Stimulated activated CD4-positive, alpha-beta T cell treated with anti-CD3 and anti-CD28 coated beads, TNF-alpha, amount 100 ng/mL, for 1 hour (primary cell): ENCODE measurements around the gene SKA2.
"Not testable (repeated sequence)": the region's sequence is repeated elsewhere in the genome, so short reads cannot be mapped to it uniquely, and the experiment has no call there.

ENCODE experiments used
- DNase-seq, 3 donors: peaks; one replicate each; pipeline ENCODE4 v3.0.0-alpha.2; 2020; ENCODE audit warnings: low read depth in 3 of 3, low spot score in 1 of 3

SKA2 gene, protein sequence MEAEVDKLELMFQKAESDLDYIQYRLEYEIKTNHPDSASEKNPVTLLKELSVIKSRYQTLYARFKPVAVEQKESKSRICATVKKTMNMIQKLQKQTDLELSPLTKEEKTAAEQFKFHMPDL

DNA sequence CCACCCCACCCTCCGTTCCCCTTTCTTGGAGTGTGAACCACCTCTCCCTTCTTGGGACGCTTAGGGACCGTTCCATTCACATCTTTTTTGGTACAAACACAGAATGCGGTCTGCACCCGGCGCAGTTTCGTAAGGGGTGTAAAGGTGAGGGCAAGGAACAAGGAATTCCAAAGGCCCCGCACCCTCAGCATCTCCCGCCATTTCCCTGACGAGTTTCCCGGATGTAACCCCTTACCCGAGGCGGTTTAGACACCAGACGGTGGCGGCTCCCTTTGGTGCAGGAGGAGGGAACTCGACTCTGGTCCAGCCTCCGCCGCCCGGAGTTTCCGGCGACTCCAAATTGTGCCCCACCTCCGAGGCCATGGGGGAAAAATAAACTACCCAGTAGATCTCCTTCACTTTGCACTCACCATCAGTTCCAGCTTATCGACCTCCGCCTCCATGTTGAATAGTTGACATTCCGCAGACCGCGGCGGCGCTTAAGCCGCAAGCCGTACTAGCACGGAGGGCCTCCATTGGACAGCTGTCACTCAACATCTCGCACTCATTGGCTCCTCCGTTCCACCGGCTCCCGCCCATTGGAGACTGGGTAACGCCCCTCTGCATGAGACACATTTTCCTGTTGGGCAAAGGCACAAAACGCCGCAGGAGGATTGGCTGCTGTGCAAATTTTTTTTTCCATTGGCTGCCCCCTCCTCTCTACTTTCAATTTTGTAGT lies at the start of gene SKA2:
SKA2 (minus strand) TSS at position 466 of the 718 bp plus-strand sequence; CDS start at position 443, 23 bp downstream.
- peak; percentile 84 to 94 (median 94) for DNase-seq

DNA sequence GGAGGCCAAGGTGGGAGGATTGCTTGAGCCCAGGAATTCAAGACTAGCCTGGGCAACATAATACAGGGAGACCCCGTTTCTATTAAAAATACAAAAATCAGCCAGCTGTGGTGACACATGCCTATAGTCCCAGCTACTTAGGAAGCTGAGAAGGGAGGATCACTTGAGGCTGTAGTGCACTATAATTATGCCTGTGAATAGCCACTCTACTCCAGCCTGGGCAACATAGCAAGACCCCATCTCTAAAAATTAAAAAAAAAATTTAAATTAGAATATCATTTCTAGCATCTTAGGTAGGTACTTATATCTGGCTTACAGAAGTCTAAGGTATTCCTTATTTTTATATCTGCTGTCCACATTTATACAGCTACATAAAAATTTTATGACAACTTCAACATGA lies 47.3 kb upstream of the SKA2 start:
- no peak for DNase-seq

DNA sequence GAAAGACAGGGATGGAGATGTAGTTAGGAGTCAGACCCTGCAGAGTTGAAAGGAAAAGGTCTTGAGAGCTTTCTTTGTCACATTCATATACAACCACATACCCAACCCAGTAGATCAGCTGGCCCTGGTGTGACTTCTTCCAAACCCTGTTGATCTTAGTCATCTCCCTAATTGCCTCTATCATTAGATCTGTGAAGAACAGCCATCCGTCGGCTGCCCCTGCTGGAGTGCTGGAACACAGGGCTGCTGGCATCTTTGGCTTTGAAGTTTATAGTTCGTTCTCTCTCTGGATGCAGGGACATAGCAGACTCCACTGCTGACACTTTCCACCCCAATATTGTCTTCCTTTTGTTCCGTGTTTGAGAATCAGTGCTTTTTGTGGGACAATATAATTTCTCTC lies 44.4 kb upstream of the SKA2 start:
- DNase-seq = no peak

DNA sequence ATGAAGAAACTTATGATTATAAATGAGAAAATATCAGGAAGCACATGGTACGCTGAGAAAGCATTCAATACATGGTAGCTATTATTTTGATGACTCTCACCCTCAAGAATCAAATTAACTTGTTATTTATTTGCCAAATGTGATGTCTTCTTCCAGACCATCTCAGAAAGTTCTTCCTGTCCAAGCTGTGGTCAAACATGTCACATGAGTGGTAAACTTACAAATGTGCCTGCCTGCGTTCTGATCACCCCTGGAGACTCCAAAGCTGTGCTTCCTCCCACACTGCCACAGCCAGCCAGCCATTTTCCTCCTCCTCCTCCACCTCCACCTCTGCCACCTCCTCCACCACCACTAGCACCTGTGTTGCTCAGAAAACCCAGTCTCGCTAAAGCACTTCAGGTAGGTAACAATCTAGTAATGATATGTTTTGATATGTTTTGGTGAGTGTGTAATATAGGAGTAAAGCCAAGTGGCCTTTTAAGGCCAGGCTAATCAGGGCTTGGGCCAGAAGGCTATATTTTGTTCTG lies 38.4 kb upstream of the SKA2 start:
- DNase-seq = no peak

DNA sequence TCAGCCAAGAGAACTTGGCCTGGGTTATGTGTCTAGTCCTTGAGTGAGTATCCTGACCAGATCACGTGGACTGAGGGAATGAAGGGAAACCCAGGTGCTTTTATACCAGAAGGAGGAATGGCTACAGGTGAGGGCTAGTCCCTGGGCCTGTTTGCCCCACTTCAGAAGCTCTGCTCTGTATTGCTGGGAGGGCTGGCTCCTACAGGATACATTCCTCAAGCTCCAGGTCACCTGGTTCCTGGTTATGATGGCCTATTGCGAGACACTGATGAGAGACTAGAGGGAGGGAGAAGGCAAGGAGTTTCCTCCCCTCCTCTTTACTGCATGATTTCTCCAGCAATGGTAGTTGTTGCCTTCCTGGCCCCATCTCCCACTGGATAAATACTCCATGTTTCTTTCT lies 35.8 kb upstream of the SKA2 start:
- no peak for DNase-seq

DNA sequence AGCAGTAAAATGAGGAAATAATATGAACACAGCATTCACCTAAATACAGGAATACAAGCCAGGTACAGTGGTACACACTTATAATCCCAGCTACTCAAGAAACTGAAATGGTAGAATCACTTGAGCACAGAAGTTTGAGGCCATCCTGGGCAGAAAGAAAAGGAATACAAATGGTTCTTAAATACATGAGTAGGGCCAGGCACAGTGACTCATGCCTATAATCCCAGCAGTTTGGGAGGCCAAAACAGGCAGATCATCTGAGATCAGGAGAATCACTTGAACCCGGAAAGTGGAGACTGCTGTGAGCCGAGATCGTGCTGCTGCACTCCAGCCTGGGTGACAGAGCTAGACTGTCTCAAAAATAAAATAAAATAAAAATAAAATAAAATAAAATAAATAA lies 31.9 kb upstream of the SKA2 start:
- DNase-seq = no peak

DNA sequence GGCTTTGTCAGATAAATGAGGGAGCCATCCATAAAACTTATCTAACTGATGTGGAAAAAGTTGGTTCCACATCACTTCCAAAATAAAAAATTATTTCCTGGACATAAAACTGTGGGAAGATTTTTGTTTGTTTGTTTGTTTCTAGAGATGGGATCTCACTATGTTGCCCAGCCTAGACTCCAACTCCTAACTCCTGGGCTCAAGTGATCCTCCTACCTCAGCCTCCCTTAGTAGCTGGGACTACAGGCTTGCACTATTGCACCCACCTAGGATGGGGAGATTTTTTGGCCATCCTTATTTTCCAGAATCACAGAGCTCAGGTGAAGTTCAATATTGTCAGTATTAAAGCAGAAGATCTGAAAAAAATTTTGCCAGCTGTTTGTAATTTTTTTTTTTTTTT lies 31.0 kb upstream of the SKA2 start:
- DNase-seq = no peak

DNA sequence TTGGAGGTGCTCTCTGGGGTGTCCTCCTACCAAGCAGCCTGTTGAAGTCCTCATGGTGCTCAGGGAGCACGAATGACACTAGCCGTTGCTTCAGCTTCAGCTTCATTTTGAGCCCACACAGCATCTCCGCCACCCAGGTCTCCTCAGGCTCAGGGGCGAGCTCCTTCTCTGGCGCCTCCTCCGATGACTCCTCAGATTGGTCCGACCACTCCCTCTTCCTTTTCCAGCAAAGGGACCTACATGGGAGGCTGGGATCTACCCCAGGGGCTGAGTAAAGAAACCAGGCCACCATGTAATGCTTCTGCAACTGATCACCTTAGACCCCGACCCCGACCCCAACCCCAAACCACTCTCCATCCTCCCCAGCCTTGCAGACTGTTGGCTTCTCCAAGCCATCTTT lies 26.5 kb upstream of the SKA2 start:
- no peak for DNase-seq

DNA sequence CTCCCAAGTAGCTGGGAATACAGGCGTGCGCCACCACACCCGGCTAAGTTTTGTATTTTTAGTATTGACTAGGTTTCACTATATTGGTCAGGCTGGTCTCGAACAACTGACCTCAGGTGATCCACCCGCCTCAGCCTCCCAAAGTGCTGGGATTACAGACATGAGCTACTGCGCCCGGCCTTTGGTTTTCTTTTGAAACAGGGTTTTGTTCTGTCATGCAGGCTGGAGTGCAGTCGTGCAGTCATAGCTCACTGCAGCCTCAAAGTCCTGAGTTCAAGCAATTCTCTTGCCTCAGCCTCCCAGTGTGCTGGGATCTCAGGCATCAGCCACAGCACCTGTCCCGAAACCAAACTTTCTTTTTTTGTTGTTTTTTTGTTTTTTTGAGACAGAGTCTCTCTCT lies 25.6 kb upstream of the SKA2 start:
- DNase-seq = no peak

DNA sequence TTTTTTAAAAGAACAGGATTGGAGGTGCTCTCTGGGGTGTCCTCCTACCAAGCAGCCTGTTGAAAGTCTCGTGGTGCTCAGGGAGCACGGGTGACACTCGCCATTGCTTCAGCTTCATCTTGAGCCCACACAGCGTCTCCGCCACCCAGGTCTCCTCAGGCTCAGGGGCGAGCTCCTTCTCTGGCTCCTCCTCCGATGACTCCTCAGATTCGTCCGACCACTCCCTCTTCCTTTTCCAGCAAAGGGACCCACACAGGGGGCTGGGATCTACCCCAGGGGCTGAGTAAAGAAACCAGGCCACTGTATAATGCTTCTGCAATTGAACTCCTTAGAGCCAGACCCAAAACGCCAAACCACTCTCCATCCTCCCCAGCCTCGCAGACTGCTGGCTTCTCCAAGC lies 24.6 kb upstream of the SKA2 start:
- not testable (repeated sequence) for DNase-seq

DNA sequence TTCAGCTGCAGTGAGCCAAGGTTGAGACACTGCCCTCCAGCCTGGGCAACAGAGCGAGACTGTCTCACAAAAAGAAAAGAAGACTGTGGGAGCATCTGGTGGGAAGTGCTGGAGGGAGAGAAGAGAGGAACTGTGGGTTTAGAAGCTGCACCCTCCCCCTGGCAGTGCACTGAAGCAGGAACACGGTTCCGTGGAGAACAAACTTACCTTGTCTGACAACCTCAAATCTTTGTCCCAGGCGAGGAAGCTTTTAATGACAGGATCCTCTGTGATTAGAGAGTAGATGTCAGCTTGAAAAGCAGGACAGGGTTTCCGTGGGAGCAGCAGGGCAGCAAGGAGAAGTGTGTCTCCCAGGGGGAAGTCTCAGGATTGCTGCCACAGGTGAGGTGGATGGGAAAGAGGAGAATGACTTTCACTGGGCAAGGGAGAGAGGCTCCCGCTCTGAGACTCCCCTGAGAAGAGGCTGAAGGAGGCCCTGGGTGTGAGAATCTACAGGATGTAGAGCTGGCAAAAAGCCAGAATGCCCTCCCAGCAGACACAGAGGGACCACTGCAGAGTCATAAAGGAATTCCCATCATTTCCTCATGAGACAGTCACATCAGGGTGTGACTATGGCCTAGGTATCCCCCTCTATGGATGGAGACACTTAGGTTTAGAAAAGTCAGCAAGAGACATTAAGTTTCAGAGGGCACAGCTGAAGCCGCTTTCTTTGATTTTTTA lies 23.4 kb upstream of the SKA2 start:
- no peak for DNase-seq

DNA sequence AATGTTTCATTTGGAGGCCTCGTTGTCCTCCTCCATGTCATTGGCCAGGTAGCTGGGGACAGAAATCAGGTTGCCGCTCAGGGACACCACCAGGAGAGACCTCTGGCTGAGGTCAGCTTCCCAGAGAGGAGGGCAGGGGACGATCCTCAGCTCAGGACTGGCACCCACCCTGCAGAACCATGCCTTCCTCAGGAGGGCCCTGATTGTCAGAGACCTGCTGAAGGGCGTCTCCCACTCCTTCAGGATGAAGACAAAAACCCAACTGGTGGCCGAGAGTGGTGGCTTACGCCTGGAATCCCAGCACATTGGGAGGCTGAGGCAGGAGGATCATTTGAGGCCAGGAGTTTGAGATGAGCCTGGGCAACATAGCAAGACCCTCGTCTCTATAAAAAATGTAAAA lies 20.1 kb upstream of the SKA2 start:
- DNase-seq = no peak

DNA sequence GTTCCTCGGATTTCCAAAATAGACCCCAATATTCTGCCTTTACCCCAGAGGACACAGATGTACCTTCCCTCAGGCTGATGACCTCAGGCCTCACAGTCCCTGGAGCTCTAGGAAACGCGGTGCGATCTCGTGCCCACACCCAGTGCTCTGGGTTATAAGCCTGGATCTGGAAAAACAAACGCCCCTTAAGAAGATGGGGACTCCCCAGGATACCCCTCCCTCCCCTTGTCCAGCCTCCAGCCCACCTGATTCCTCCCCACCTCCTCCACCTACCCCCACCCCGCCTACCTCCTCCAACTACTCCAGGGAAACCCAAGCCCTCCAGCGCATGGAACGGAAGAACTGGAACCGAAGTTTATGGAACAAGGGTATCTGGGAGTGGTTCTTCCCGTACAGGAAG lies 19.7 kb upstream of the SKA2 start:
- no peak for DNase-seq

DNA sequence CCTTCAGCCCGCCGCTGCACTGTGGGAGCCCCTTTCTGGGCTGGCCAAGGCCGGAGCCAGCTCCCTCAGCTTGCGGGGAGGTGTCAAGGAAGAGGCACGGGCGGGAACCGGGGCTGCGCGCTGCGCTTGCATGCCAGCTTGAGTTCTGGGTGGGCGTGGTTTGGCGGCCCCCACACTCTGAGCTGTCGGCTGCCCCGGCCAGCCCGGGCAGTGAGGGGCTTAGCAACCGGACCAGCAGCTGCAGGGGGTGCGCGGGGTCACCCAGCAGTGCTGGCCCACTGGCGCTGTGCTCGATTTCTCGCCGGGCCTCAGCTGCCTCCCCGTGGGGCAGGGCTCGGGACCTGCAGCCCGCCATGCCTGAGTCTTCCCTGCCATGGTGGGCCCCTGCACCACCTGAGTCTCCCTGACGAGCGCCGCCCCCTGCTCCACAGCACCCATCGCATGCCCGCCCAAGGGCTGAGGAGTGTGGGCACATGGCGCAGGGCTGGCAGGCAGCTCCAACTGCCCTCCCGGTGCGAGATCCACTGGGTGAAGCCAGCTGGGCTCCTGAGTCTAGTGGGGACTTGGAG lies 17.5 kb upstream of the SKA2 start:
- no peak for DNase-seq

DNA sequence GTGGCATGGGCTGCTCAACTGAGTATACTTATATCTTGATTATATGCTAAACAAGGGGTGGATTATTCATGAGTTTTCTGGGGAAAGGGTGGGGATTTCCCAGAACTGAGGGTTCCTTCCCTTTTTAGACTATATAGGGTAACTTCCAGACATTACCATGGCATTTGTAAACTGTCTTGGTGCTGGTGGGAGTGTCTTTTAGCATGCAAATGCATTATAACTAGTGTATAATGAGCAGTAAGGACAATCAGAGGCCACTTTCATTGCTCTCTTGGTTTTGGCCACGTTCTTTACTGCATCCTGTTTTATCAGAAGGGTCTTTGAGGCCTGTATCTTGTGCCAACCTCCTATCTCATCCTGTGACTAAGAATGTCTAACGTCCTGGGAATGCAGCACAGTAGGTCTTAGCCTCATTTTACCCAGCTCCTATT lies 12.6 kb upstream of the SKA2 start:
- DNase-seq = no peak

DNA sequence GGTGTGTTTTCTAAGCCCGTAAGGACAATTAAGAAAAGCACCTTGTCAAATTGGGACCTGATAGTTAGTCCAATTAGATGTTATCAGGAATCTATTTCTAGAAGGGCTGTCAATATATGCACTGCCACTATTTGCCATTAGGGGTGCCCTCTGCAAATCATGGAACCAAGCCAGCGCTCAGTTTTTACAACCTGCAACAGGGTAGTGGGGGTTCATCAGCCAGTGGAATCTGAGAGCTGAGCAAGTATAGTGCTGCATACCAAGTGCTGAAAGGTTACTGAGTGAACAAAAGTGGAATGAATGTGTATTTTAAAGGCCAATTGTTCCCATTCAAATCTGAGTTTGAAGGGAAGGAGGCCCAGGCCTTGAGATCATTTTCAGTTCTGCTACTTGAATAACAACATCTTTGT lies 11.0 kb upstream of the SKA2 start:
- peak in 2 of 3 donors; percentile 4 to 9 for DNase-seq

DNA sequence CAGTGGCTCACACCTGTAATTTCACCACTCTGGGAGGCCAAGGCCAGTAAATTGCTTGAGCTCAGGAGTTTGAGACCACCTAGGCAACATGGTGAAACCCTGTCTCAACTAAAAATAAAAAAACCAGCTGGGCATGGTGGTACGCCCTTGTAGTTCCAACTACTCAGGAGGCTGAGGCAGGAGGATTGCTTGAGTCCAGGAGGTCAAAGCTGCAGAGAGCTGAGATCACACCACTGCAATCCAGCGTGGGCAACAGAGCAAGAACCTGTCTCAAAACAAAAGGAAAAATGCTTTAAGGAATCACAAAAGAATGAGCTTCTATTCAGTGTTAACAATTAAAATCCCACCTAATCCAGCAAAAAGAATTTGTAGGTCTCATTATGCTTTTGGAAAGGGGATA lies 6.5 kb upstream of the SKA2 start:
- no peak for DNase-seq

DNA sequence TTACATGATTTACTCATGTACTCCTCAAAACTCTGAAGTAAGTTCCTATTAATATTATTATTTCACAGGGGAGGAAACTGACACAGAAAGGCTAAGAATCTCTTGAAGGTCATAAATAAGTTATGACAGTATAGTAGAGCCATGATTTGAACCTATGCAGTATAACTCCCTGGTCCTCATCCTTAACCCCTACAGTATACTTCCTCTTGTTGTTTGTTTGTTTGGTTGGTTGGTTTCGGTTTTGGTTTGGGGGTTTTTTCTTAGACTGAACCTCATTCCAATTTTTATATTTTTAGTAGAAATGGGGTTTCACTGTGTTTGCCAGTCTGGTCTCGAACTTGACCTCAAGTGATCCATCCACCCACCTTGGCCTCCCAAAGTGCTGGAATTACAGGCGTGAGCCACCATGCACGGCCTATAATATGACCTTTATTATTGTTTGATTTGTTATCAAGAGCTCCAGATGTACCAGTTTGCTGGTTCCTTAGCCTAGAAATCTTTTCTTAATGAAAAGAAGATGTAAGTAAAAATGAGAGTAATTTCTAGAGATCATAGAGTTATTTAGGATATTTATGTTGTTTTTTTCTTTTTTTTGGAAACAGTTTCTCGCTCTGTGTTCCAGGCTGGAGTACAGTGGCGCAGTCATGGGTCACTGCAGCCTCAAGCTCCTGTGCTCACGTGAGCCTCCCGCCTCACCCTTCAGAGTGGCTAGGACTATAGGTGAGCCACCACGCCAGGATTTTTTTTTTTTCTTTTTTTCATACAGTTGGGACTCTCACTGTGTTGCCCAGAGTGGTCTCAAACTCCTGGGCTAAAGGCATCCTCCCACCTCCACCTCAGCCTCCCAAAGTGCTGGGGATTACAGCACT lies 5.4 kb upstream of the SKA2 start:
- DNase-seq = no peak

DNA sequence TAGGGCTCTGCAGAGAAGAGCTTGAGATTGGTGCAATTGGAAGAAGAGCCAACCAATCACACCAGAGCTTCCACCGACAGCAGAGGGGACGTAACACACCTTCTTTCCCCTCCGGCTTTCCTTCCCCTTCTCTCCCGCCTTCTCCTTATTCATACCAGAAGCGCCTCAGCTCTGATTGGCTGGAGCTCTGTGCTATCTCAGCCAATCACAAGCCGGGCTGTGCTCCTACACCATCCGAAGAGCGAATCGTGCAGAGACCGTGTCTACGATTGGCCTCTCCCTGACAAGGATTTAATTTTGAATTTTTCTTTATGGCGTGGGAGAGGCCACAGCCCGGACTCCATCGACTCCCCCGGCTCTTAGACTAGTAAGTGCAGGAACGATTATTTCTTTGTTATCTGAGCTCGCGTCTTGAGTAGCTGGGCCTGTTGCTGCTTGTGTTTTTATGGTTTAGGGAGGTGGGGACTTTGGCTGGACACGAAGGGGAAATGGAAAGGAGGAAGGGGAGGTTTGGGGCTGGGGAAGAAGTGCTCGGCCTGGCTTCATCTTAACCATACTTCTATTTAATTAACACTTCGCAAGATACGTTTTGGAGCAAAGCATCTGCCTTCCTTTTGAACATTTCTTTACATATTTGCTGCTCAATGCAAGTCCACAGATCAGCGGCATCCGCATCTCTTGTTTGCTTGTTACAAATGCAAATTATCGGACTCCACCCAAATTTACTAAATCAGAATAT lies 622 bp upstream of the SKA2 start, which contains the start of gene PRR11:
PRR11 (plus strand) TSS at position 308 of the 739 bp plus-strand sequence. CDS start 14,007 bp downstream, outside the sequence.
- DNase-seq = peak; percentile 63 to 92 (median 88)

DNA sequence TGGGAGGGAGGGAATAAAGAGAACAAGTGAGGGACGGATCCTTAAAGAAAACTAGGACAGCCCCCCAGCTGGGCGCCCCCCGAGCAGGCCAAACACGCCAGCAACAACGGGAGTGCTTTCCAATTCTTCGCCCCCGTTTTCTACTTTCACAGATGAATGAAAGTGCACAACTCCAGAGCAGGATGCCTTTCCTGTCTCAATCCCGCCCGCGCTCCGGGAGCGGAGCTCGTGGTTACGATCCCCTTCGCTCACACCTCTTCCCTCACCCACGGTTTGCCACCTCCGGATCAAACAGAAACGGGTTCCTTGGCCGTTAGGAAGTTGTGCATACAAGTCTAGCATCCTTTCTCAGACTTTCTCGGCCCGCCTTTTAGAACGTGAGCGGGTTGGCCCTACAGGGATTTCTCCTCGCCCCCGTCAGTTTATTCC lies 680 bp downstream of the SKA2 start:
- peak in 1 of 3 donors; percentile 13 for DNase-seq
